Activated effector memory CD4-positive, alpha-beta T cell treated with anti-CD3 and anti-CD28 coated beads, Interleukin-2, amount 50 U/mL, for 16 hours (primary cell): ENCODE data around the gene APOB.

Experiments used
- DNase-seq: peaks from one replicate; pipeline ENCODE4 v3.0.0-alpha.2; 2020

APOB gene, protein sequence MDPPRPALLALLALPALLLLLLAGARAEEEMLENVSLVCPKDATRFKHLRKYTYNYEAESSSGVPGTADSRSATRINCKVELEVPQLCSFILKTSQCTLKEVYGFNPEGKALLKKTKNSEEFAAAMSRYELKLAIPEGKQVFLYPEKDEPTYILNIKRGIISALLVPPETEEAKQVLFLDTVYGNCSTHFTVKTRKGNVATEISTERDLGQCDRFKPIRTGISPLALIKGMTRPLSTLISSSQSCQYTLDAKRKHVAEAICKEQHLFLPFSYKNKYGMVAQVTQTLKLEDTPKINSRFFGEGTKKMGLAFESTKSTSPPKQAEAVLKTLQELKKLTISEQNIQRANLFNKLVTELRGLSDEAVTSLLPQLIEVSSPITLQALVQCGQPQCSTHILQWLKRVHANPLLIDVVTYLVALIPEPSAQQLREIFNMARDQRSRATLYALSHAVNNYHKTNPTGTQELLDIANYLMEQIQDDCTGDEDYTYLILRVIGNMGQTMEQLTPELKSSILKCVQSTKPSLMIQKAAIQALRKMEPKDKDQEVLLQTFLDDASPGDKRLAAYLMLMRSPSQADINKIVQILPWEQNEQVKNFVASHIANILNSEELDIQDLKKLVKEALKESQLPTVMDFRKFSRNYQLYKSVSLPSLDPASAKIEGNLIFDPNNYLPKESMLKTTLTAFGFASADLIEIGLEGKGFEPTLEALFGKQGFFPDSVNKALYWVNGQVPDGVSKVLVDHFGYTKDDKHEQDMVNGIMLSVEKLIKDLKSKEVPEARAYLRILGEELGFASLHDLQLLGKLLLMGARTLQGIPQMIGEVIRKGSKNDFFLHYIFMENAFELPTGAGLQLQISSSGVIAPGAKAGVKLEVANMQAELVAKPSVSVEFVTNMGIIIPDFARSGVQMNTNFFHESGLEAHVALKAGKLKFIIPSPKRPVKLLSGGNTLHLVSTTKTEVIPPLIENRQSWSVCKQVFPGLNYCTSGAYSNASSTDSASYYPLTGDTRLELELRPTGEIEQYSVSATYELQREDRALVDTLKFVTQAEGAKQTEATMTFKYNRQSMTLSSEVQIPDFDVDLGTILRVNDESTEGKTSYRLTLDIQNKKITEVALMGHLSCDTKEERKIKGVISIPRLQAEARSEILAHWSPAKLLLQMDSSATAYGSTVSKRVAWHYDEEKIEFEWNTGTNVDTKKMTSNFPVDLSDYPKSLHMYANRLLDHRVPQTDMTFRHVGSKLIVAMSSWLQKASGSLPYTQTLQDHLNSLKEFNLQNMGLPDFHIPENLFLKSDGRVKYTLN (N-terminal part only)

DNA sequence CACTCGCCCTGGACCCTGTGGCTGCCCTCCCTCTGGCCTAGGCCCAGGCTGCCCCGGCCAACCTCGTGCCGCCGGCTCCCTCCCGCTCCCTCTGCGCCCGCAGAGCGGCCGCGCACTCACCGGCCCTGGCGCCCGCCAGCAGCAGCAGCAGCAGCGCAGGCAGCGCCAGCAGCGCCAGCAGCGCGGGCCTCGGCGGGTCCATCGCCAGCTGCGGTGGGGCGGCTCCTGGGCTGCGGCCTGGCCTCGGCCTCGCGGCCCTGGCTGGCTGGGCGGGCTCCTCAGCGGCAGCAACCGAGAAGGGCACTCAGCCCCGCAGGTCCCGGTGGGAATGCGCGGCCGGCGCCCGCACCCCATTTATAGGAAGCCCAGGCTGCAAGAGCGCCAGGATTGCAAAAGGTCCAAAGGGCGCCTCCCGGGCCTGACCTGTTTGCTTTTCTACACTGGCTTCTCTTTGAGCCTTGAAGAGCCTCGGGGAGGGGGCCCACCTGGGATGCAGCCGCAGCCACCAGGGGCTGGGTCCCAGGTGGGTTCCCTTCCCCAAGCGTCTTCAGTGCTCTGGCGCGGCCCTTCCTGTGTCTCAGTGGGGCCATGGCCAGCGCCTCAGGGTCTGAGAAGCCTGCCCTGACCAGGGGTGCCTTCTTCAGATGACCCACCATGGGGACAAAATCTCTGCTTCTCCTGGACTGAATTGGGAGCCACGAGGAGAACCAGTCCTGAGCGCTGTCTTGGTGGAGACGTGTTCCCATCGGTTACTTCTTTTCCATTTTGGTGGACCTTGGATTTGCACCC is at the start of gene APOB:
Gene APOB (minus strand): TSS at position 330 of the 789 bp plus-strand sequence. CDS start 128 bp downstream, at position 202.
- no peak for DNase-seq

- no peak for DNase-seq
Observed at GRCh38 chr2:21092308-21092869, 48.5 kb upstream of the APOB start.

DNA sequence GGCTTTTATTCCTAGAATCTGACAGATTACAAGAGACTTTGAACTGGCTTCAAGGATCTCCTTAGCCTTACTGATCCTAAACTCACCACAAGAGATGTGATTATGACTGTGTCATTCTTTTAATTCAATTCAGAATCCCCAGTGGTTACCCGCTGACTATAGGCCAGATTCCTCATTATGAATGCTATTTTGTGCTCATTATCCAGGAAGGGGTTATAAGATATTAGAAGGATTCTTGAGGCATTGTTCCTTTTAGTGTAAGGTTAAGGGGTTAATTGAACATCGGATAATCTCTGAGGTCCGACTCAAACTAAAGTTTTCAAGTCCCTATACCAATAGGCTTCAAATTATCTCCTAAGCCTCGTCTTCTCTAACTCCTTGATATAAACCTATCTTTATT is 40.5 kb upstream of the APOB start:
- DNase-seq = no peak

DNA sequence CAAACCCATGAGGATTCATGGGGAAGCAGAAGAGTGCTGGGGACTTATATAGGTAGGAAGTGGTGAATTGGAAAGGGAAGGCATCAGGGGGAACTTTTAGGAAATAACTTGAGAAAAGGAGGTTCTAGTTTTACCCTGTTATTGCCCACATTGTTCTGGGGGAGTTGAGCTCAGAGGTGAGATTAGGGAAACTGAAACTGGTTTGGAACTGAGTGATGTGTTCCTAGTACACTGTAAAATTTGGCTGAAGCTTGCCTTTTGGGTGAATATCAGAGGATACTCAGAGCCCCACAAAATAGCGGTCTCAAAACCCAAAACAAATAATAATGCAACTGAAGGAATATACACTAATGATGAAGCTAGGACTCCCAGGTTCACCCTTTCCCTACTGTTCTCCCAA is 39.6 kb upstream of the APOB start:
- no peak for DNase-seq

GRCh38 chr2:21078296-21078695 is 34.4 kb upstream of the APOB start:
- DNase-seq = no peak

GRCh38 chr2:21072477-21073242 is 28.8 kb upstream of the APOB start:
- DNase-seq = no peak

GRCh38 chr2:21070341-21071257 is 26.7 kb upstream of the APOB start:
- DNase-seq = no peak

DNA sequence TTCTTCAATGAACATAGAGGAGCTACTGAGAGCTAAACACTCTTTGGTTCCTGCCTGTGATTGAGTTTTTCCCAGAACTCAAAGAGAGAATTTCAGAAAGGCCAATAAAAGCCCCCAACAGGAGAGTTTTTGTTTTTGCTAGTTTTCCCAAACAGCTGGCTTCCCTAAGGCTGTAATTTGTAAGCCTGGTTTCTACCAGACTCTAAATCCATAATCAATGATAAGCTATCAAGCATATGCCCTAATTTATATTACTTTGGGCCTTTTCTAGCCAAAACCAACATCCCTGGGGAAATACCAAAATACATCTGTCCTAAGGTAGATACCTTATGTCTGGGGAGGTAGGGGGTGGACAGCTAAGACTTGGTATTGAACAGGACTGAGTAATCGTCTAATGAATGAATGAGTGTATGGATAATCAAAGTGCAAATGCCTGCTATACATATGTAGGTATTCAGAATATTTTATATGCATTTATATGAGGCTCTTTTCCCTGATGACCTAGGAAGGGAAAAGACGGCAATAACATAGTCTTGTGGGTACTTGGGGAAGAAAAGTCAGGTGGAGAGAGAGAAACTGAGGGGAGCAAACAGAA is 26.0 kb upstream of the APOB start:
- no peak for DNase-seq

DNA sequence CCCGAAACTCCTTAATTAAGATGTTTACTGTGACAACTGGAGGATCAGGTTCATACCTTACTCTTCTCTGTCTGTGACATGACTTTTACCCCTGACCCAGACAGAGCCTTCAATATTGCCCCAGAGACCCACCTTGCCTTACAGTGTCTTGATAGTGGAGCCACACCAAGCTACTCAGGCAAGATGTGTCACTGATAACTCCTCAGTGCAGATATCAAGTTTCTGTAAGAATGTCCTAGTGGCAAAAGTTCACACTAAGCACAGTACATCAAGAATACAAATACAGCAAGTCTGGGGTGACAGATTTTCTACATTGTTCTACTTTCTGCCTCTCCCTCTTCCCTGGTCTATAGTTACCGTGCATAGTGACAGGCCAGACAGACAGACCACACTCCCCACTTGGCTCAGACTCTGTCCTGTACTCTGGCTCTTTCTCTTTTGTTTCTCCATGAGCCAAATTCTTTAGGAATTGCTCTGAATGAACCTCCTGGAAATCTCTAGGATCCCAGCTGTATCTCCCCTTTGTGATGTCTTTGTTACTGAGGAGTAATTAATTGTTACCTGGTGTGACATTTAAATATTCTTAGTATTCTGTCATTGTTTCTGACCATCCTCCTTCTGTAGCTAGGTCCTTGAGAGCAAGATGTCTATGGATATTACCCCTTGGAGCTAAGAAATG is 24.1 kb upstream of the APOB start:
- no peak for DNase-seq

DNA sequence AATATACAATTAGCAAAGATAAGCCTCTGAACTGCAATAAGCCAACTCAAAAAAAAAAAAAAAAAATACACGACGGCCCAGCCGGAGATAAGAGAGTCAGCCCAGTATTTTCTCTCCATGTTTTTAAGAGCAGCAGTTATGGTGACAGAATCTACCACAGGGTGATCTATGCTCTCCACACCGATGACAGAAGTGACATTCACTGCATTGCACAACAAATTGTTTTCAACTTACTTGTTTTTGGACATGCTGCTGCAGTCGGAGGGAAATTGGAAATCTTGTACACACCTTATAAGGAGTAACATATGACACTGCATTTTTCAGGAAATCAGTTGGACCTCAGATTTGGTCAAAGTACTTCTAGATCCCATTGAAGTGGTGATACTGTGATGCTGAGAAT is 23.3 kb upstream of the APOB start:
- DNase-seq = no peak

- DNase-seq = no peak
Observed at GRCh38 chr2:21059885-21060610, 16.2 kb upstream of the APOB start.

DNA sequence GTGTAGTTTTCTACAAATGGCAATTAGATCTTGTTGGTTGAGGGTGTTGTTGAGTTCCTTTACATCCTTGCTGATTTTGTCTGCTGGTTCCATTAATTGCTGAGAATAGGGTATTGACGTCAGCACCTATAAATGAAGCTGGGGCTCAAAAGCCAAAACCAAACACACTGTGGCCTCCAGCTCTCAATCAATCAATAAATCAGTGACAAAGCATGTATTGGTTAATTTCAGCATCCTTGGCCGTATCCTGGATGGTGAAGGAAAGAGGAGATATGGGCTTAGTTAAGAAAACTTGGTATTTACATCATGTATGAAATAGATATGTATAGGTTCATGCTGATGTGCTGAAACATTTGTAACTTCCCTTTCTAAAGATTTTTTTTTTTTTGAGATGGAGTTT is 13.2 kb upstream of the APOB start:
- no peak for DNase-seq

- no peak for DNase-seq
Observed at GRCh38 chr2:21055879-21056790, 12.3 kb upstream of the APOB start.

- no peak for DNase-seq
Observed at GRCh38 chr2:21055451-21055850, 11.6 kb upstream of the APOB start.

DNA sequence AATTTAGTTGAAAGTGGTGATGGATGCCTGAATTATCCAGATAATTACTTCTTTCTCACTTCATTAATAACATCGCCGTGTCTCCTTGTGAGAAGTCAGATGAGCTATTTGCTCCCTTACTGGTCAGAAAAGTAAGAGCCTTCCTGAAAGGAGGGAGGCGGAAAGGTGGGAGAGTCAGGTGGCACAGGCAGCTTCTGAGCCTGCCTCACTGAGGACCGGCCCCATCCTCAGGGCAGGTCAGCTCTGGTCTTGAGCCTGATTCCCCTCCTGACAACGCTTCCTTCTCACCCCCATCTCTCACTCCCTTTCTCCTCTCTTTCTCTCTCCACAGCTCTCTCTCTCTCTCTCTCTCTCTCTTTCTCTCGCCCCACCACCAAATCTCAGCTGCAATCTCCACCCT is 10.1 kb upstream of the APOB start:
- DNase-seq = no peak

DNA sequence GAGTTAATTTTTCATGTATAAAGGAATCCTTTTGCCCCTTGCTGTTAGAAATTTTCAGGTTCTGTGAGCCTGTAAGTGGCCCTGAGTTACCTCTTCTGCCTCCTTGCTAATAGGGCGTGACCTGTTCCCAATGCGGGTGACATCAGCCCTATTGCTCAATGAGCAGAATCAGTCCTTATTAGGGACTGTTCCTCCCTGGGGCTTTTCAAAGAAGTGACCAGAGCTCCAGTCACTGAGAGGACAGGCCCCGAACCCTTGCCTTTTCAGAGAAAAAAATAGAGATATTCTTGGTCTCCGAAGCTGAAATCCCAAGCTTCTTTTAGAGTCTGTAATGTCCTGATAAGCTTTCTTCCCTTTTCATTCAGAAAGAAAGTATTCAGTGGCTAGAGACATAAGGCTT is 8.2 kb upstream of the APOB start:
- no peak for DNase-seq

DNA sequence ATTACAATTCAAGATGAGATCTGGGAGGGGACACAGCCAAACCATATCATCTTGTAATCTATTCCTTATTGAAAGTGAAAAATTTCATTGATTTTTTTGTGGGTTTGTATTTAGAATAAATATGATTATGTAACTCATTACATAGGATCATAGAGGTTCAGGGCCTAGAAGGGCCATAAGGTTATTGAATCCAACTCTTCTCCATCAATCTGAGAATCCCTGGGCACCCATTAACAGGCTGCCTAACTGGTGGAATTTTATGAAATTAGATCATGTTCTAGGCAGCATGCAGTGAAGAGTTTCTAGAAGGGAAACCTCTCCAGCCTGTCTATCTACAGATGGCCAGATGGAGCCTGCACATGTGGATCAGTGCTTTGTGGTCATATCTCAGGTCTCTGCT is 6.3 kb upstream of the APOB start:
- DNase-seq = no peak
